ENCODE data around the gene C12orf43.

C12orf43 gene

GRCh38 chr12:120996133-120996746 is 20.0 kb downstream of the C12orf43 start:
- Histone ChIP-seq H3K4me1 (ENCODE audit: control insufficient read depth in 1 of 2, insufficient read depth in 1 of 2, low read depth in 1 of 2, low read length in 1 of 2) (no peaks in the 10 kb centered on the region), H3K27ac (no peak overlapping the region), H3K27me3 (no peaks in the 10 kb centered on the region), H3K4me3 (ENCODE audit: low read depth in 1 of 2, low read length in 1 of 2) (no peak overlapping the region), H3K36me3 (peaks cover 2% of the 10 kb centered on the region), H3K9me3 (no peaks in the 10 kb centered on the region)
- TF ChIP-seq CTCF (IDR thresholded peaks at IDR 0.05) = no peak

GRCh38 chr12:120994589-120995337 is 21.5 kb downstream of the C12orf43 start:
- H3K9me3 ChIP-seq = no peaks in the 10 kb centered on the region
- H3K4me1 ChIP-seq (ENCODE audit: control insufficient read depth in 1 of 2, insufficient read depth in 1 of 2, low read depth in 1 of 2, low read length in 1 of 2) = no peaks in the 10 kb centered on the region
- H3K36me3 ChIP-seq = no peaks in the 10 kb centered on the region
- no peak overlapping the region for H3K27ac ChIP-seq
- H3K4me3 ChIP-seq (ENCODE audit: low read depth in 1 of 2, low read length in 1 of 2) = no peak overlapping the region
- TF ChIP-seq CTCF (IDR thresholded peaks at IDR 0.05) = no peak
- no peaks in the 10 kb centered on the region for H3K27me3 ChIP-seq

- TF ChIP-seq CTCF (IDR thresholded peaks at IDR 0.05) = no peak
- no peak overlapping the region for H3K27ac ChIP-seq
- H3K4me3 ChIP-seq (ENCODE audit: low read depth in 1 of 2, low read length in 1 of 2) = no peak overlapping the region
- H3K36me3 ChIP-seq = no peaks in the 10 kb centered on the region
- H3K27me3 ChIP-seq = no peaks in the 10 kb centered on the region
- H3K9me3 ChIP-seq = no peaks in the 10 kb centered on the region
- no peaks in the 10 kb centered on the region for H3K4me1 ChIP-seq (ENCODE audit: control insufficient read depth in 1 of 2, insufficient read depth in 1 of 2, low read depth in 1 of 2, low read length in 1 of 2)
Measured at GRCh38 chr12:120994059-120994458, 22.2 kb downstream of the C12orf43 start.

- Histone ChIP-seq H3K27me3 (no peaks in the 10 kb centered on the region), H3K9me3 (no peaks in the 10 kb centered on the region)
Measured at GRCh38 chr12:120993496-120993895, 22.8 kb downstream of the C12orf43 start.

GRCh38 chr12:120992989-120993388 is 23.3 kb downstream of the C12orf43 start:
- Histone ChIP-seq H3K27ac (no peak overlapping the region), H3K4me1 (ENCODE audit: control insufficient read depth in 1 of 2, insufficient read depth in 1 of 2, low read depth in 1 of 2, low read length in 1 of 2) (no peaks in the 10 kb centered on the region), H3K27me3 (no peaks in the 10 kb centered on the region), H3K9me3 (no peaks in the 10 kb centered on the region), H3K36me3 (no peaks in the 10 kb centered on the region), H3K4me3 (ENCODE audit: low read depth in 1 of 2, low read length in 1 of 2) (no peak overlapping the region)
- no peak for TF ChIP-seq CTCF (IDR thresholded peaks at IDR 0.05)

More at GRCh38 chr12:120993496-120993895, 22.8 kb downstream of the C12orf43 start:
- no peak overlapping the region for H3K4me3 ChIP-seq (ENCODE audit: low read depth in 1 of 2, low read length in 1 of 2)
- no peak for TF ChIP-seq CTCF (IDR thresholded peaks at IDR 0.05)
- H3K4me1 ChIP-seq (ENCODE audit: control insufficient read depth in 1 of 2, insufficient read depth in 1 of 2, low read depth in 1 of 2, low read length in 1 of 2) = no peaks in the 10 kb centered on the region
- no peak overlapping the region for H3K27ac ChIP-seq
- no peaks in the 10 kb centered on the region for H3K36me3 ChIP-seq
